ENCODE measurements around the gene ACADSB.

ACADSB gene

DNA sequence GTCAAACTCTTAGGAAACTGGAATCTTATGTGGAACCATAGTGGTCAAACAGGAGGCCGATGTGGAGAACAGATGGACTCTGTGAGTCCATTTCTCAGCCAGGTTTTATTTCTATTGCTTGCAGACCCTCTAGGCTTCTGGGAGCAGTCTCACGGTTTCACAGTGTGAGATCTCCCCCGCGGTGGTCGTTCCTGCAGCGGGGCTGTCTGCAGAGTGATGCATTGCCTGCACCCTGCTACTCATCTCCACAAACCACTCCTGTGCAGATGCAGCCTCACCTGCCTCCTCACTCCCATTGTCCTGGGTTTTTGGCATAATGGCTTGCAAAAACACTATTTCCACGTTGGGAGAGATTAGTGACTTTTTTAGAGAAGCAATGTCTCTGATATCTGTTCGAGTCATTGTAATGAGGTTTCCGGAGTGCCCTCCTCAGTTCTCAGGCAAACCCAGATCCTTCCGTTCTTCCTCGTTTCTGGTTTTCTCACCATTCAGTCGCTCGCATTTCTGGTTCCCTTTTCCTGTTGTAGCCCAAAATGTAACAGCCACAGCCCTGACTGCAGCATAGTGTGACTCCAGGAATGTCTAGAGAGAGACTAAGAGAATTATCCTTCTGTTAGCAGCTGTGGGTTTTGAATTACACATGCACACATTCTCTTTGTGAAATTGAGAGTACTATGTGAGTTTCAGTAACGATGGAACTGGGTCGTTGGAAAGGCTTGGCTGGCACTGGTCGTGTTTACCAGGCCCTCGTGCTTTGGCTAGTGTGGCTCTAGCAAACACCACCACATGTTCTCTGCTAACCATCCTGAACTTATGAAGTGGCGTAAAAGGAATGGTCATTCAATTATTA lies 30.2 kb downstream of the ACADSB start:
- in situ Hi-C loops (cut with MboI; ENCODE audit: low sequenced_read_pairs), result loop anchor here (25.0 kb wide), 1 partner anchor 523 kb away; no protein-coding TSS in a partner anchor

DNA sequence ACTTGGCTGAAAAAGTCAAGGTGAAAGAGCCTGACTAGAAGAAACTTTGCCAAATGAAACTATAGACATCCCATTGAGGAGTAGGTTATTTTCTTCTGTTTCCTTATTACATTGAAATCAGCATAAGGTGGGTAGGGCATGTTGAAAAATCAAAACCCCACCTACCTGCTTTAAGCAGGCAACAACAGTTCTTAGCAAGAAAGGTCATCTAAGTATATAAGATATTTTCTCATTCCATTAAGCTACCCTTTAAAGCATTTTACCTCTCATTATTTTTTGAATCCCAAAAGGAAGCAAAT lies 30.8 kb downstream of the ACADSB start:
- in situ Hi-C loops (cut with MboI; ENCODE audit: low sequenced_read_pairs), result loop anchor here (25.0 kb wide), 1 partner anchor 523 kb away; no protein-coding TSS in a partner anchor

DNA sequence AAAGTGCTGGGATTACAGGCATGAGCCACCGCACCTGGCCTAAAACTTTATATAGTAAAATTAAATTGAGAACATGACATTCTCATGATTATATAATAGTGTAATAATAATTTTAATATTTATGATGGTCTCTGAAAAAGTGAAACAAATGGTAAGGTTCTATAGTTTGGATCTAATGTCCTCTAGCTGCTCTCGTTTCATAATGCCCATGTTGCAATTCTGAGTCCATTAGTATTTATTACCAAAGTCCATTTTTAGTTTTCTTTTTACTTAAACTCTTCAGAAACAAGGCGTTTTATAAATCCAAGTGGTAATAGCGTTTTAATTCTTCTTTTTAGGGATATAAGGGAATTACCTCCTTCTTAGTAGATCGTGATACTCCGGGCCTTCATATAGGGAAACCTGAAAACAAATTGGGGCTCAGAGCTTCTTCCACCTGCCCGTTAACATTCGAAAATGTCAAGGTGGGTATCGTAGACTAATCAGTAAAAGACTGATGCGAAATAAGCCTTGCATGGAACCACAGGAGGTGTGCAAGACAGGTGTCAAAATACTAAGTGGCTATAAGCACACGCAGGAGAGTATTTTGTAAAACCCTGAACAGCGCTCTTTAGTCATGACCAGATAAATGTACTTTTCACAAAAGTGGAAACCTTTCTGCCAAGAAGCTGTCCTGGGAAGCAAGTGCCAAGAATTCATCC lies 34.1 kb downstream of the ACADSB start:
- in situ Hi-C loops (cut with MboI; ENCODE audit: low sequenced_read_pairs), result loop anchor here (25.0 kb wide), 1 partner anchor 519 kb away; no protein-coding TSS in a partner anchor

DNA sequence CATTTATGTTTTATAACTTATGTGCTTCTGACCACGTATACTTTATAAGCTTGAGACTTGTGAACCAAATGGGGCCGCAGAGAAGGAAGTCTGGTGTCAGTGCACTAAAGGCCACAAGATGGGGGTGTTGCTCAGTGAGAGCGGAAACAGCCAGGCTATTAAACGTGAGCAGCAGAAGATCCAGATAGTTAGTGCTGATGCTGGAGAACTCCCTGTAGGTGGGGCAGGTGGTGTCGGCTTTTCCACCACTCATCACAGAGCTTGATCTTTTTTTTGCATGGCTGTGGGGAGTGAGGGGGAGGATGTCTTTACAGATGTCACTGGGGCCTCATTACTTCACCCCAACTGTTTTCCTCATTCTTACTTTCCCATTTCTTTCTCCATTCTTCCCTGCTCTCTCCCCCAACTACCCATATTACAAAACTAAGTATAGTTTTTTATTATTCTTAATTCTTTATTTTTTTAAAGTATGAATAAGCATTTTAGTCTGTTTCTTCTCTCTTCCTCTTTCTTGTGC lies 34.7 kb downstream of the ACADSB start:
- in situ Hi-C loops (cut with MboI; ENCODE audit: low sequenced_read_pairs), result loop anchor here (25.0 kb wide), 1 partner anchor 519 kb away; no protein-coding TSS in a partner anchor

DNA sequence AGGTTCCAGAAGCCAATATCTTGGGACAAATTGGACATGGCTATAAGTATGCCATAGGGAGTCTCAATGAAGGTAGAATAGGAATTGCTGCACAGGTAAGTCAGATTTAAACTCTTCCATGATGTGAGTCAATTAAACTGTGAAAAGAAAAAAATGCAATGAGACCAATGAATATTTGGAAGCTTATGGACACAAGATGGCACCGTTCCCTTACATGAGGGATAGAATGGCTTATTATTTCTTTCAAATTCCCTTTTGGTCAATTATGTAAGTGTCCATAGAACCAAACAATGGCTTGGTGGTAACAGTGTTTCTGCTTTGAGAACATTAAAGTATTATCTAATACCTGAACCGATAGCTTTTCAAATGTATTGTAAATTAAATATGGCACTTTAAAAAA lies 35.6 kb downstream of the ACADSB start:
- in situ Hi-C loops (cut with MboI; ENCODE audit: low sequenced_read_pairs), result loop anchor here (25.0 kb wide), 1 partner anchor 518 kb away; no protein-coding TSS in a partner anchor

DNA sequence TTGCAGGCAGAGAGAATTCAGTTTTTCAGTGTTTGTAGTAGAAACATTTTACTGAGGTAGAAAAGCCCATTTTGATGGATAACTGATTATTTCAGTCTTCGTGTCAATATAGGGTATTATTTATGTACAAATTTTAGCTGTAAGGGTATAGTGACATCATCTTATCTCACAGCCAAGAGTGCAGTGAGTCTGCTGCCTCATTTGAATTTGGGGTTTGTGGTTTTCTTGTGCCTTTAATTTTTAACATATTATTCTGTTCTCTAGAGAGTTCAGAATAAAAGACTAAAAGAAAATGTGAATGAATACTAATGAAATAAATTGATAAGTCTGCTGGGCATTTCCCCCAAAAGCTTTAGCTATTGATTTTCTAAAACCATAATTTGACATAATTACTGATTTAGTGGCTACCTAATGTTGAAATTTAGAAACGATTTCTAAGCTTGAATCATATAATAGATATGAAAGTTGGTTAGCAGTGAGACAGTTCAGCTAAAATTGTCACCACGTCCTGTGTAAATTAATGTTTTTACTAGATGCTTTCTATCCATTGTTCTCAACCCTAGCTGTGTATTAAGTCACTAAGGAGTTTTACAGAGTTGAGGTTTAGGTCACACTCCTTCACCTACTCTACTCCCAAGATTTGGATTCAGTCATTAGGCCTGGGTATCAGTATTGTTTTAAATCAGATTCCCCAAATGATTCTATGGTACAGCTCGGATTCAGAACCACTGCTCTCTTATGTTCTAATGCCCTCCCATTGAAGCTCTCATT lies 37.3 kb downstream of the ACADSB start:
- in situ Hi-C loops (cut with MboI; ENCODE audit: low sequenced_read_pairs), result loop anchor here (25.0 kb wide), 1 partner anchor 516 kb away; no protein-coding TSS in a partner anchor

DNA sequence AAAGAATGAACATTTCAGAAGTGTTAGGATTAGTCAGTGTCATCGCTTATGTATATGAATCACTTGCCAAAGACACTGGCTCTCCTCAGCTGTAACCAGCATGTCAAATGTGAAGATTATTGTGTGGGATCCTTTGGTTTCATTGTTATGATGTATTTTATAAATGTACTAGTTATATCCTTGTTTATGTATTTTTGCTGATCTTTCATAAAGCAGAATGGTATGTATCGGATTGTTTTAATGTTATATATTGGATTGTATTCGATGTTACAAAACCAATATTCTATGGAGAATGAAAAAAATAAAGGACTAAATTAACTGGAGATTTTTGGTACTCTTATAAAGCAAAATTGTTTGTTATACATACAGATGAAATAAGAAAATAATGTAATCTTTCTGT lies 49.2 kb downstream of the ACADSB start:
- in situ Hi-C loops (cut with MboI; ENCODE audit: low sequenced_read_pairs), result no loop called here

DNA sequence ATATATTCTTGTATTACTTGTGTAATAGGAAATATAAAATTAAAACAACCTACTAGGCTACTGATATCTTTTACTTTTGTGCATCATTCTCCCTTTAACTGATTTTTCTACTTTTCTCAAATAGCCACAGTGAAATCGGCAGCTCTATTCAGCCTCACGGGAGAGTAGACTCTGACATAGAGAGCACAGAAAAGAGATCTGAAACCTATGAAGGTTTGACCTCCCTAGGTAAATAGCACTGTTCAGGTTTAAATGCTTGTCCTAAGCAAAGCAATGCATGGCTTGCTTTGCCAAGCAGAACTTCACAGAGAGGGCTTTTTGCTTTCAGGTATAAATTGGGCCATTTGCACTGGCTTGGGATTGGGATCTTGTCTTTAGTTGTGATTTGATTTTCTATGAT lies 53.1 kb downstream of the ACADSB start:
- in situ Hi-C loops (cut with MboI; ENCODE audit: low sequenced_read_pairs), result no loop called here

DNA sequence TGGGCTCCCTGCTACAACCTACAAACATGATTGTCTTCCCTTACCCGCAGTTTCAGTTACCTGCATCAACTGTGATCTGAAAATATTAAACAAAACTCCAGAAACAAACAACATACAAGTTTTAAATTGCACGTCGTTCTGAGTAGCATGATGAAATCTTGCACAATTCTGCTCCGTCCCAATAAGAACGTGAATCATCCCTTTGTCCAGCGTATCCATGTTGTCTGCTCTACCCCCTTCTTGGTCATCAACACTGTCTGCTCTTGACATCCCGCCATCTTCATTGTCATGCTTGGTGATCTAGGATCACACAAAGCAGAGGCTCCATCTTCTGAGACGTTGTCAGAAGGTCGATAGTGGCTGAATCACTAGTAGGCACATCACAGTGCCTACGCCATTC lies 53.9 kb downstream of the ACADSB start:
- in situ Hi-C loops (cut with MboI; ENCODE audit: low sequenced_read_pairs), result no loop called here

DNA sequence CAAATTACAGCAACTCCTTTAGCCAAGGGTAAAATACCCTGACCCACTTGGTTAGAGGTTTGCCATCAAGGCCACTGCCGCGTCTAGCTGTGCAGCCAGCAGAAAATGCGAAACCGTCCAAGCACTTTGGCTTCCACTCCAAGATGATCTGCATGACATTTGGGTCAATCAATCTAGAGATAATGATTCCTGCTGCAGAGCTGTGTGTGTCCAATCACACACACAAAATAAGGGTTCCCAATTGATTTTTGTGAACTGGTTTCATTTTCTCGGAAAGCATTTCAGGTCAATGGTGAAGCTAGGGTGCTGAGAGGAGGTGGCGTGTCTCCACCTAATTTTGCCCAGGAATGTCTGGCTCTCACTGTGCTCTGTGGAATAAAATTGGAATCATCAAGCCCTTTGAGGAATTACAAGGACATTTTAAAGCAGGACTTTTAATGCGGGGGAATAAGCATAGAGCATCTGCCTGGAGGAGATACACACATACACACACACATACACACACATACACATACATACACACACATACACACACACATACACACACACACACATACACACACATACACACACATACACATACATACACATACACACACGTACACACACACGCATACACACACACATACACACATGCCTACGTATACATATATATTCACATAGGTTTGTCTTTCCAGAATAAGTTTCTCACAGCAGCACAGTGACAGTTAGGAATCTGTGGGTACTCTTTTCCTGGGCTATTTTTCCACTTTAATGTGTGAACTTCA lies 59.5 kb downstream of the ACADSB start:
- in situ Hi-C loops (cut with MboI; ENCODE audit: low sequenced_read_pairs), result no loop called here

DNA sequence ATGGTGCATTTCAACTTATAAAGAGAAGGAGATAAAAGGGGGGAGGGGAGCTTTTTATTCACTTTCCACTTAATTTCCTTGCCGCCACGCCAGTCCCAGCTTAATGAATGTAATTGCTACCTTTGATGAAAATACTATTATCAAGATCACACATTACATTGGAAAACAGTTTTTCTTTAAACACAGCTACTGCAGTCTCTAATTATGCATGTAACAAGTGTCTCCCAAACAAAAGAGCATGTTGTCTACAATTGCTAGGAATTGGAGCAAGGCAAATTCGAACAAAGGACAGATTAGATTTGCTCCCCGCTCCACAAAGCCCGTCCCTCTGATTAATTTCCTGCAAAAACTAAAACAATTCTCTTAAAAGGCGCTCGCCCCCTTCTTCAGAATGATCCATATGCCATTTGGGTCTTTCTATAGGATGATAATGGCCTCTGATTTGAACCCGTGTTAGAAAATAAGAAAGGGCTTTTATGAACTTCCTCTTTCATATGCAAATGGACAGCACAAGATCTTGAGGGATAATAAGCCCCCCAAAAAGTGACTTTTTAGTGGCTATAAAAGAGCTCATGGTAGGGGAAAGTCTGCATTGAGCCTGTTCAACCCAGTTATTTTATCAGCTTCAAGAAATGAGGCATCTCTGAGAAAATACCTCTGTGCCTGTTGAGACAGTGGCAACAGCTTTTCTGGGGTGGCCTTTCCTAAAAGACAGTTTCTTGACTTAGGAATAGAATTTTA lies 60.6 kb downstream of the ACADSB start:
- in situ Hi-C loops (cut with MboI; ENCODE audit: low sequenced_read_pairs), result no loop called here

DNA sequence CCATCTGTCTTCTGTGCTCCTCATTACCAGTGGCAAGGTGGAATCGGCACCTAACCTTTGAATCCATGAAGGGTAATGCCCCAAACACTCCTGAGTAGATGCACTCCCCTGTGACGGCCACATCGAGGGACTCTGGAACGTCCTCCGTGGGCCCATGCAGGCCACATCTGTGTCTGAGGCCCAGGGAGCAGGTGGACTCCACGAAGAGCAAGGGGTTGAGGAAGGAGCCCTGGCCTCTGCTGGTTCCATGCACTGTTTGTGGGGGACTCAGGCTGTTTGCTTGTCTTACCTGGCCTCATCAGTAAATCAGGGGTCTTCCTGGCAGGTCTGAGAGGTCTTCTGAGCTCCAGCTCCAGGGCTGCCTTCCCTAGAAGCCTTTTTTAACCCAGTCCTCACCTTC lies 64.4 kb downstream of the ACADSB start:
- in situ Hi-C loops (cut with MboI; ENCODE audit: low sequenced_read_pairs), result no loop called here

DNA sequence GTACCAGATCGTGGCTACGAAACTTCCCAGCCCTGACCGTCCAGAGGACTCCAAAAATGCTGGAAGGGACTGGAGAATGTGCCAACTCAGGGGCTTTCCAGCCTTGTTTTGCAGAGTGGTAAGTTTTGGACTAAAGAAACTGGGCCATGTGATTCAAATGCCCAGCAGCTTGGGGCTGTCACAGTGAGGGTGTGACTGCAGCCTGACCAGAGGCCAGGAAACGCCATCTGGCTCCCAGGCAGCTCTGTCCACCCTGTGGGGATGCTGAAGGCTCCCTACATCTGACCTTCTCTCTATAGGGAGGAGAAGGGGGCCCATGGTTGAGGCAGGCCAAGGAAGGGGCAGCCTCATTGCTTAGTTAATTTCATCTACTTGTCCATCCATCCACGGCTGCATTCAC lies 65.4 kb downstream of the ACADSB start:
- in situ Hi-C loops (cut with MboI; ENCODE audit: low sequenced_read_pairs), result no loop called here

DNA sequence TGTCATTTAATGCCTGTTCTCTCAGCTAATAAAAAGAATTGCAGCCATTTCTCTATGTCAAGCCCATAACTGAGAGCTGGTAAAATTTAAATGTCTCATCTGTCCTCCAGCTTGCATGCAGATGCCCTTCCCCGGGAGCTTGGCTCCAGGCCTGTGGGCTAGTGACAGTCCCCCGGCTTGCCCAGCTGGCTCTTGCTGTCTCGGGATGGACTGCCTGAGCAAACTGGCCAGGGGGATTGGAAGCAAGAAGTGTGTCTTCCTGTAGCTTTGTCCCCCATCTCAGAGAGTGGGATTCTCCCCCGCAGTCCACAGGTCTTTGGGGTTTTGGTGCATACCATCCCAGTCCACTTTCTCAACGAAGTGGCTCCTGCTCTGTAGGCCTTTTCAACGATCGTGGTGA lies 73.1 kb downstream of the ACADSB start:
- in situ Hi-C loops (cut with MboI; ENCODE audit: low sequenced_read_pairs), result no loop called here

DNA sequence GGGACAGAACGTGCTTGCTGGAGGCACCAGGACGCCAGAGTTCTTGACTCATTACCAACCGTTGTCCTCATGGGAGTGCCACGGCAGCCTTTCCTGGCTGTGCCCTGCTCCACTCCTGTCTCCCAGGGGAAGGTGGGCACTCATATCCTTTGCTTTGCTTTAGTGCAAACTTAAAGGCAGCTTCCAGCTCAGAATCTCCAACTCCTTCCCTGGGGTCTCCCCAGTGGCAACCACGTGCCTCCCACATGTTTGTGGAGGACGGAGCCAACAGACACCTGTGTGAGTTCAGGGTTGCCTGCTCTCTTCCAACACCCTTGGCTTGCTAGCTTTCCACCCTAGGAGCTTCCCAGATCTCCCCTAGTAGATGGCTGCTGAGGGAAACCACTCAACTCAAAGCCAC lies 75.0 kb downstream of the ACADSB start:
- in situ Hi-C loops (cut with MboI; ENCODE audit: low sequenced_read_pairs), result no loop called here

DNA sequence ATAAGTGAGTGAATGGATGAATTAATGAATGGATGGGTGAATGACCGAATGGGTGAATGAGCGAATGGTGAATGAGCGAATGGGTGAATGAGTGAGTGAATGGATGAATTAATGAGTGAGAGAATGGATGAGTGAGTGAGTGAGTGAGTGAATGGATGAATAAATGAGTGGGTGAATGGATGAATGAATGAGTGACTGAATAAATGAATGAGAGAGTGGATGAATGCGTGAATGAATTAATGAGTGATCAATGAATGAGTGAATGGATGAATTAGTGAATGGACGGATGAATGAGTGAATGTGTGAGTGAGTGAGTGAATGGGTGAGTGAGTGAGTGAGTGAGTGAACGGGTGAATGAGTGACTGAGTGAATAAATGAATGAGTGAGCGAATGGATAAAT lies 77.5 kb downstream of the ACADSB start:
- in situ Hi-C loops (cut with MboI; ENCODE audit: low sequenced_read_pairs), result no loop called here

DNA sequence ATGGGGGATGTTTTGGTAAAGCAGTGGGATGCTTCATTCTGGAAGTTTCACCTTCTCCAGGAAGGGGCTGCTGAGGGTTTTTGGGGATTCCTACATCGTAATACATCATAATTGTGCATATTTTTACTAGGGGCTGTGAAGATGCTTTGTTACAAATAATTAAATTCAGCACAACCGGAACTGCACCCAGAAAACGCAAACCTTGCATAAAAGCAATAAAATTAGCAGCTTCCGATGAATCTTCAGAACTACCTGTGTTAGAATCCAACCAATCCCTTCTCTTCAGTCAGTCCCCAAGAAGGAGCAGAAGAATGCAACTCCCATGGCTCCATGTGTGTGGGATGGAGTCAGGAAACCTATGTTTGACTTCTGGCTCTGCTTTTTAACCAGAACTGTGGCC lies 78.5 kb downstream of the ACADSB start:
- in situ Hi-C loops (cut with MboI; ENCODE audit: low sequenced_read_pairs), result no loop called here

DNA sequence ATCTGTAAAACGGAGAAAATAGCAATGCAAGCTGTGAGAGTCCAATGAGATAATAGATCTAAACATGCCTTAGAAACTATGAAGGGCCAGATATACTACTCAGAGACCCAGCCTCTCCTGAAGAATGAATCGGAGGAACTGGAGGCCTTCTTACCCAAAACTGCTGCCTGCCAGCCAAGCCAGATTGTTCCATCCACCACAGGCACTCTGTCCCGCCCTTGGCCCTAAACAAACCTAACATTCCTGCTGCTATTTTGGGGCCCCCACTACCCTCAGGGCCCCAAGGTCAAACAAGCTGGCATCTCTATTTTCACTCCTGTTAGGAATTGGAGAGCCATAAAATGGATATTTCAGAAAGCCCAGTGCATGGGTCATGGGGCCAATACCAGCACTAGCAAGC lies 79.0 kb downstream of the ACADSB start:
- in situ Hi-C loops (cut with MboI; ENCODE audit: low sequenced_read_pairs), result no loop called here

DNA sequence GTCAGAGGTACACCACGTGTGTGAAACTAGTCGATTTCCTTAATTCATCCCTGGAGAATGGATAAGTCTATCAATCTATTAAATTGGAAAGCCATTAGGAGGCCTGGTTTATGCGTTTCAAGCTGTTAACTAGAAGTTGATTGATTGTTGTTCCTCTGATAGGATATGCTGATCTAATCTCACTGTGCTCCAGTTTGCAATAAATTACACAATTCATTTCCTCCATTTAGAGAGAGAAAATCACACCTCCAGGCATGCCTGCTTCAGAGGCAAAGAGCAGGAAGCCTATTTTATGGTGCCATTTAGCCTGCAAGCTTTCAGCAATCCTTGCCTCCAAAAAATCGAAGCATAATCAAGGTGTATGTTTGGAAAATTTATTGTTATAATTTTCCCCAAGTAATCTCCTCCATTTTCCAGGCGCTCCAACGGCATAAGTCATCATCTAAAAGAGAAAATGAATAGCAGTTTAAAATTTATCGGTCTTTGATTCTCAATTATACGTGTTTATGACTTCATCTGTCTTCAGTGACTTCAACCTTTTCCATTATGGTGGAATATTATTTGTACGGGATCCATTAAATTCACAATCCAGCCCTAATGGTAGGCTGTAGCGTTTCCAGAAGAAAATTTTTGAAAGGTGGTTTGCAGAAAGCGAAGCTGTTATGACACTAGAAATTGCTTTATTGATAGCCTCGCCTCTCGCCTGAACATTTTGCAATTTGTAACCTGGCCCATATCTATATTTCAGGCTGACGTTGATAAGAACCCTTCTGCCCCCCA lies 84.0 kb downstream of the ACADSB start:
- in situ Hi-C loops (cut with MboI; ENCODE audit: low sequenced_read_pairs), result no loop called here
